CD4-positive, alpha-beta T cell treated with Interleukin-6 for 4 hours (primary cell): ENCODE data around the gene ACLY.

Source experiments
- DNase-seq: peaks from one replicate; pipeline ENCODE4 v3.0.0-alpha.2; 2020; ENCODE audit warnings: mixed read lengths

Gene ACLY

GRCh38 chr17:41918314-41919164 lies at the start of gene ACLY:
TSS of gene ACLY (minus strand) at chr17:41918951. CDS start at chr17:41913873, 5,078 bp downstream.
- peak; percentile 98 for DNase-seq

DNA sequence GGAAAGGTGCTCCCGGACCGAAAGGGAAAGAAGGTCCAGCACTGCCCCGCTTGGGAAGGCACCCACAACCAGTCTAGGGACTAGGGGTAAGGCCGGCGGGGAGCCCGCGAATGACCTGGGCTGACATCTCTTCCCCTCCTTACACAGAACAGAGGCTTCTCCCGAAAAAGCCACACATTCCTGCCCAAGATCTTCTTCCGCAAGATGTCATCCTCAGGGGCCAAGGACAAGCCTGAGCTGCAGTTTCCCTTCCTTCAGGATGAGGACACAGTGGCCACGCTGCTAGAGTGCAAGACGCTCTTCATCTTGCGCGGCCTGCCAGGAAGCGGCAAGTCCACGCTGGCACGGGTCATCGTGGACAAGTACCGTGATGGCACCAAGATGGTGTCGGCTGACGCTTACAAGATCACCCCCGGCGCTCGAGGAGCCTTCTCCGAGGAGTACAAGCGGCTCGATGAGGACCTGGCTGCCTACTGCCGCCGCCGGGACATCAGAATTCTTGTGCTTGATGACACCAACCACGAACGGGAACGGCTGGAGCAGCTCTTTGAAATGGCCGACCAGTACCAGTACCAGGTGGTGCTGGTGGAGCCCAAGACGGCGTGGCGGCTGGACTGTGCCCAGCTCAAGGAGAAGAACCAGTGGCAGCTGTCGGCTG lies 49.3 kb upstream of the ACLY start:
- no peak for DNase-seq

- peak; percentile 66 for DNase-seq
Measured at GRCh38 chr17:41967141-41967920, 48.6 kb upstream of the ACLY start.

DNA sequence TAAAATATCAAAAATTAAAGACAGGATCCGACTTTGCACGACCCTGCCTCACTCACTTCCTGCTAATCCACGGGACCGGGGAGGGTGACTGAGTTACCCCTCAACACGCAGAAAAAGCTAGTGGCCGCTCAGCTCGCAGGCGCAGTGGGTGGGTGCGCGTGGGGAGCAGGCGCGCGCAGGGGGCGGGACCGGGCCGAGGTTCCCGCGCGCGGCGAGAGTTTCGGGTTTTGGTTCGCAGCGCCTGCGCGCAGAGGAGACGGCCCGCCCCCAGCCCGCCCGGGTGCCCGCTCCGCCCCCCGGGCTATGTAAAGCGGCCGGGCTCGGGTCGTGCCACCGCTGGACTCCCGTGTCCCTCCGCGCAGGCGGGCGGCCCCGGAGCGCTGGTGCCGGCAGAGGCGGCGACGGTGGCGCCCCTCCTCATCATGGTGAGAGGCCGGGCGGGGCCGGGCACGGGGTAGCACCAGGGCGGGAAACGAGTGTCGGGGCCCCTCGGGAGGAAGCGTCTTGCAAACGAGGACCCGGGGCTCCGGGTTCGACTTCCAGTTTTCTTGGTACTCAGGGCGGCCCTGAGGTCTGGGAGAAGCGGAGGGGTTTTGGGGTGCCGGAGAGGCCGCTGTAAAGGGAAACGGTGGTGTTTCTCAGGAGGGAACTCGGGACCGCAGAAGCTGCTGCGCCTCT lies 47.9 kb upstream of the ACLY start, which contains the start of gene CNP:
TSS of gene CNP (plus strand) at position 333 of the 678 bp plus-strand sequence. CDS start at position 423, 90 bp downstream.
- peak; percentile 94 for DNase-seq

- DNase-seq, result peak; percentile 81
Measured at GRCh38 chr17:41965694-41966462, 47.1 kb upstream of the ACLY start.

- peak; percentile 79 for DNase-seq
Measured at GRCh38 chr17:41962768-41963434, 44.1 kb upstream of the ACLY start.

GRCh38 chr17:41962111-41962510 lies 43.4 kb upstream of the ACLY start:
- no peak for DNase-seq

DNA sequence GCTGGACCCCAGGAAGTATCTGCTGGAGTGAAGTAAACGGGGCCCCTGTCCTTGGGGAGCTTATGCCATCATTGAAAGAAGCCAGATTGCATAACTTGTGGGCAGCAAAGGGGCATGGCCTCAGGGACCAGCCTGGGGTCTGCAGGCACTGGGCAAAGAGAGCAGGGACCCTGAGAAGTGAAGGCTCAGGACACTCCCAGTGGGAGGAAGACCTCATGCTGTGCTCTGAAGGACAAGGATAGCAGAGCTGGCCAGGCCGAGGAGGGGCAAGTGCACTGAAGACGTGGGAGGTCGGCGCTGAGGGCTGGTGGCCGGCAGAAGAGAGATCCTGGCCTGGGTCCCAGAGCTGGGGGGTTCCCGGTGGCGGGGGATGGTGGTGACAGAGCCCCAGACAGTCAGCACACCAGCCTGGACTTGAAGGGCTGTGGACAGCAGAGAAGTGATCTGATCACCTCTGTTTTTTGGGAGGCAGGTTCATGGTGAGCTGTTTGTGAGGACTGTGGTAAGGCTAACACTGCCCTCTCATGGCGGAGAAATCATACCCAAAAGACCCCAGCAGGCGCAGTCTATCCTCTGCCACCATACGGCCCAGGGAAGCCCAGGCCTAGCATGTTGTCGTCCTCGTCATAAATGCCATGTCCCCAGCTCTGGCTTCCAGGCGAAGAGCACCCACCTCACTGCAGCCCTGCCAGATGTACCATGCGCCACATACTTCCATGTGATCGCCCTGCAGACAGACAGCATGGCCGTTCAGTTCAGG lies 40.8 kb upstream of the ACLY start:
- DNase-seq, result no peak

DNA sequence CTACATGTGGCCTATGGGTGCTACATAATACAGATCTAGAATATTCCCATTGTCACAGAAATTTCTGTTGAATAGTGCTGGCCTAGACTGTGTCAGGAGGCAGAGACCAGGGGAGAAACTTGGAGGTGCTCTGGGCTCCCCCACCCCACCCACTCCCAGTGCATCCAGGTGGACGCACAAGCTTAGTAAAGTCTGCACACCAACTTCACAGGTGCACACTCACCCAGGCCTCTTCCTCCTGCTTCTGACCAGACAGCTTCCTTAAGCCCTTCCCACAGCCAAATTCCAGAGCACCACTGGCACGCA lies 40.2 kb upstream of the ACLY start:
- DNase-seq, result no peak

- no peak for DNase-seq
Measured at GRCh38 chr17:41957869-41958439, 39.2 kb upstream of the ACLY start.

DNA sequence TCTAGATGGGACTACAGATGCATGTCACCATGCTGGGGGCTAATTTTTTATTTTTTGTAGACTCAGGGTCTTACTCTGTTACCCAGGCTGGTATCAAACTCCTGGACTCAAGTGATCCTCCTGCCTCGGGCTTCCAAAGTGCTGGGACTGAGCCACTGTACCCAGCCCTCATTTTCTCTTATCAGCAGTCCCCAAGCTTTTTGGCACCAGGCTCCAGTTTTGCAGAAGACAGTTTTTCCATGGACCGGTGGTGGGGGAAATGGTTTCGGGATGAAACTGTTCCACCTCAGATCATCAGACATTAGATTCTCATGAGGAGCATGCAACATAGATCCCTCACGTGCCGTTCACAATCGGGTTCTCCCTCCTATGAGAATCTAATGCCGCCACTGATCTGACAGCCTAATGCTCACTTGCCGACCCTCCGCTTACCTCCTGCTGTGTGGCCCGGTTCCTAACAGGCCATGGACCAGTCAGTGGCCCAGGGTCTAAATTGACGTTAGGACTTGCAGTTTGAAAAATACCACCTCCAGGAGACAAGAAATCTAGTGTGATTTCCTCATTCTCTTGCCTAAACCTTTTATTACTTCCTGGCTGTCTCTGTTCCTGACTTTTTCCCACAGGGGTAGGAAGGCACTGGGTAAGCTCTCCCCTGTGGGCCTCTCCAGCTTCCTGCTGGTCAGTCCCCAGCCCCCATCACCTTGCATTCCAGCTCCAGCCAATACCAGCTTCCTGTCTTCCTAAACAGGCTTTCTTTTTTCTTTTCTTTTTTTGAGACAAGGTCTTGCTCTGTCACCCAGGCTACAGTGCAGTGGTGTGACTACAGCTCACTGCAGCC lies 38.5 kb upstream of the ACLY start:
- DNase-seq, result no peak

DNA sequence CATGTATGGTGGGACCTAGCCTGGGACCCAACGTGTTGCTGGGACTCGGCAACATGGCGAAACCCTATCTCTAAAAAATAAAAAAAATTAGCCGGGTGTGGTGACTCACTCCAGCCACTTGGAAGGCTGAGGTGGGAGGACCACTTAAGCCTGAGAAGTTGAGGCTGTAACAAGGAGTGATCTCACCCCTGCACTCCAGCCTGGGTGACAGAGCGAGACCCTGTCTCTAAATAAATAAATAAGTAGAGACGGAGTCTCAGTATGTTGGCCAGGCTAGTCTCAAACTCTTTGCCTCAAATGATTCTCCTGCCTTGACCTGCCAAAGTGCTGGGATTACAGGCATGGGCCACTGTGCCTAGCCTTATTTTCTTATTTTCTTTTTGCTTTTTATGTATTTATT lies 37.8 kb upstream of the ACLY start:
- DNase-seq, result no peak

DNA sequence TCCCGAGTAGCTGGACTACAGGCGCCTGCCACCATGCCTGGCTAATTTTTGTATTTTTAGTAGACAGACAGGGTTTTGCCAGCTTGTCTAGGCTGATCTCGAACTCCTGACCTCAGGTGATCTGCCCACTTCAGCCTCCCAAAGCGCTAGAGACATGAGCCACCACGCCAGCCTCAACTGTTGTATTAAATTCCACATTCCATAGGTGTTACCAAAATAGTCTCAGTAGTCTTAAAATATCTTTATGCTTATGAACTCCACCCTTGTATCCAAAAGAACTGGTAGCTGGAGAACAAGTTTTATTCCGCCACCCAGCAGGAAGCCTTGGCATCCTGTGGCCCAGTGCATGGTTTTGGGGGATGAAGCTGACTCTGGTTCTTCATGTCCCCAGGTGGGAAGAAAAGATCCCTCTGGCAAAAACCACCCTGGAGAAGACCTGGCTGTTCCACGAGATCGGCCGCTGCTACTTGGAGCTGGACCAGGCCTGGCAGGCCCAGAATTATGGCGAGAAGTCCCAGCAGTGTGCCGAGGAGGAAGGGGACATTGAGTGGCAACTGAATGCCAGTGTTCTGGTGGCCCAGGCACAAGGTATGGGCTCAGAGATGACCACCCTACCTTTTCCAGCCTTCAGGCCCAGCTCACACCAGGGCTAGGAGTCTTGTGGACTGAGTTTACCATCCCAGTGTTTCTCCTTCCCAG lies 30.2 kb upstream of the ACLY start:
- DNase-seq, result no peak

DNA sequence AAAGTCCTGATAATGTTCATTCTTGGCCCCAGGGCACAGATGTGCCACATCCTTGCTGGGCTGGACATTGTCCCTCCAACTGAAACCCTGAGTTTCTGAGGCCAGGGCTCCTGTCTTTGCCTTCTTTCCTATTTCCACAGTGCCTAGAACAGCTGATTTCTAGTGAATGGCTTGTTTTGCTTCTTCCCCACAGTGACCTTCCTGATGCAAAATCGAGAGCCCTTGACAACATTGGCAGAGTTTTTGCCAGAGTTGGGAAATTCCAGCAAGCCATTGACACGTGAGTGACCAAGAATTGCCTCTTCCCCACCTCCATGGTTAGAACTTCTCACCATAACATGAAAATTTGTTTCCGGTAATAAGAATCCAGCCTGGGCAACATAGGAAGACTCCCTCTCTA lies 26.2 kb upstream of the ACLY start:
- no peak for DNase-seq

DNA sequence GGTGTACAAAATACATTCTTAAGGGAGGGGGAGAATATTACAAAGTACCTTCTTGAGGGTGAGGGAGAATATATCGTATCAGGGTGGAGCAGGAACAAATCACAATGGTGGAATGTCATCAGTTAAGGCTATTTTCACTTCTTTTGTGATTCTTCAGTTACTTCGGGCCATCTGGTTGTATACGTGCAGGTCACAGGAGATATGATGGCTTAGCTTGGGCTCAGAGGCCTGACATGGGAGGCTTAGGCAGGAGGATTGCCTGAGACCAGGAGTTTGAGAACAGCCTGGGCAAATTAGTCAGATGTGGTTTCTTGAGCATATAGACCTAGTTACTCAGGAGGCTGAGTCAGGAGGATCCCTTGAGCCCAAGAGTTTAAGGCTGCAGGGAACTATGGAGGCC lies 24.7 kb upstream of the ACLY start:
- no peak for DNase-seq

DNA sequence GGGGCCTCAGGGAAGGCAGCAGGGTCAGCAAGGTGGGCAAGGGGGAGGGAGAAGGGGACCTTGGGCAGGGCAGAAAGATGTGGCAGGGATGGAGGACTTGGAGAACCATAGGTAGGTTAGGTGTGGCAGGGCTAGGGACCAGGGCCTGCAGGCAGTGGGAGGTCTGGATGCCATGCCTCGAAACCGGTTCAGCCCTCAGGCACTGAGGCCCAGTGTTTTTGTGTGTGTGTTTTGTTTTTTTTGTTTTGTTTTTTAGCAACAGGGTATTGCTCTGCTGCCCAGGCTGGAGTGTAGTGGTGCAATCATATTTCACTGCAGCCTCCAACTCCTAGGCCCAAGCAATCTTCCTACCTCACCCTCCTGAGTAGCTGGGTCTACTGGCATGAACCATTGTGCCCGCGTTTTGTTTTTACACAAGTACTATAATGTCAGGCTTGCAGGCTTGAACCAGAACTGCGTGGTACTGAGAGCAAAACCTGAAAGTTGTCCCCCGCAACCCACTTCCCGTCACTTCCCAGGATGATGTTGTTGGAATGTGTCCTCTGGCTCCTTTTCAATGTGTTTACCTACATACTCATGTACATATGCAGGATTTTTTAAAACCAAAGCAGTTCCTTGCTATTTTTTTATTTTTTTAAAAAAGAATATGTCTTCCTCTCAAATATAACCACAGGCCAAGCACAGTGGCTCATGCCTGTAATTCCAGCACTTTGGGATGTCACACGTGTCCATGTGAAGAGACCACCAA lies 24.0 kb upstream of the ACLY start:
- no peak for DNase-seq

GRCh38 chr17:41941168-41941567 lies 22.4 kb upstream of the ACLY start:
- DNase-seq, result no peak

GRCh38 chr17:41939693-41940090 lies 20.9 kb upstream of the ACLY start:
- no peak for DNase-seq
